NB4 (cell line): Measurements from ENCODE around the gene TYK2.
"Not testable (repeated sequence)": the region's sequence is repeated elsewhere in the genome, so short reads cannot be mapped to it uniquely, and the experiment has no call there.

Experiments used
- CTCF ChIP-seq: IDR thresholded peaks from one replicate; pipeline ENCODE4 v1.5.1; 2012; ENCODE audit warnings: low read depth, low read length
- MYC ChIP-seq: IDR thresholded peaks from 2 replicates; pipeline ENCODE4 v1.6.1; 2011; ENCODE audit warnings: low read depth, low read length
- POLR2A ChIP-seq: IDR thresholded peaks from 2 replicates; pipeline ENCODE4 v1.6.1; 2011; ENCODE audit warnings: mild to moderate bottlenecking; ENCODE audit not compliant: insufficient read length; ENCODE audit errors: extremely low read depth
- TF ChIP-seq, protein P1 (sequence below): IDR thresholded peaks from 2 replicates; pipeline ENCODE4 v1.6.1; 2011; ENCODE audit warnings: low read depth, low read length

DNA sequence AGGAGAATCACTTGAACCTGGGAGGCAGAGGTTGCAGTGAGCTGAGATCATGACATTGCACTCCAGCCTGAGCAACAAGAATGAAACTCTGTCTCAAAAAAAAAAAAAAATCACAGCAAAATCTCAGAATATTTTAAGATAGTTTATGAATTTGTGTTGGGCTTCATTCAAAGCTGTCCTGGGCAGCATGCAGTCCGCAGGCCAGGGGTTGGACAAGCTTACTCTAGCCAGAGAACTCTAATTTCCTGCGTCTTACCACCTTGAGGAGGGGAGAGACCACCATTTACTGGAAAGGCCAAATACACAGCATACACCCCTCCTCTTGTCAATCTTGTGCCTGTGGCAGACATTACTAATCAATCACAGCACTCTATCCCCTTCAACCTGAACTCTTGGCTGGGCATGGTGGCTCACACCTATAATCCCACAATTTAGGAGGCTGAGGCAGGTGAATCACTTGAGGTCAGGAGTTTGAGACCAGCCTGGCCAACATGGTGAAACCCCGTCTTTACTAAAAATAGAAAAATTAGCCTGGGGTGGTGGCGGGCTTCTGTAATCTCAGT, 13.3 kb downstream of the TYK2 start:
- TF ChIP-seq POLR2A, CTCF, MYC: not testable (repeated sequence)
- TF ChIP-seq, protein P1, sequence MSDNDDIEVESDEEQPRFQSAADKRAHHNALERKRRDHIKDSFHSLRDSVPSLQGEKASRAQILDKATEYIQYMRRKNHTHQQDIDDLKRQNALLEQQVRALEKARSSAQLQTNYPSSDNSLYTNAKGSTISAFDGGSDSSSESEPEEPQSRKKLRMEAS, result not testable (repeated sequence)
